Ovary (tissue), 9 donors: Measurements from ENCODE around the gene TENM3. TPM values are rescaled to one million over a fixed set of nuclear protein-coding genes. Genes with fewer than 3 reads are reported as not detected.

Source experiments
- DNase-seq, 5 donors: peaks; one replicate each; pipeline ENCODE4 v3.0.0-alpha.2; 2019 to 2020
- H3K27ac ChIP-seq, 2 donors: fragments of 200-600 bp; one replicate each; pipeline versions ENCODE4 v1.5.1 to v1.8.0; 2019 to 2022
- H3K27me3 ChIP-seq: fragments of 200-600 bp; one replicate; pipeline ENCODE4 v1.8.0; 2022
- H3K36me3 ChIP-seq: fragments of 200-600 bp; sonication (generic); one replicate; pipeline ENCODE4 v1.5.1; 2019
- H3K4me1 ChIP-seq: one replicate; pipeline ENCODE4 v1.8.1; 2013; ENCODE audit warnings: mild to moderate bottlenecking, moderate library complexity; ENCODE audit not compliant: insufficient read depth
- H3K4me3 ChIP-seq: fragments of 200-600 bp; sonication (generic); one replicate; pipeline ENCODE4 v1.5.1; 2017
- H3K9me3 ChIP-seq, 2 donors: fragments of 200-600 bp in 1 of 2; sonication (generic) in 1 of 2; one replicate each; pipeline versions ENCODE4 v1.5.1 to v1.8.1; 2013 to 2019; ENCODE audit warnings: mild to moderate bottlenecking in 1 of 2, moderate library complexity in 1 of 2
- CTCF ChIP-seq, 3 donors: fragments of 450-650 bp in 2 of 3; fragments of 200-600 bp in 1 of 3; IDR thresholded peaks; one replicate each; pipeline versions ENCODE4 v1.5.1 to v1.8.0; 2016 to 2022; ENCODE audit warnings: antibody characterized with exemption in 3 of 3, mild to moderate bottlenecking in 1 of 3
- EP300 ChIP-seq: sonication (generic); formaldehyde crosslinking; IDR thresholded peaks from one replicate; pipeline ENCODE4 v1.6.1; 2017; ENCODE audit warnings: antibody characterized with exemption
- POLR2A ChIP-seq: fragments of 450-650 bp; IDR thresholded peaks from one replicate; pipeline ENCODE4 v1.6.1; 2017; ENCODE audit warnings: antibody characterized with exemption, mild to moderate bottlenecking, moderate library complexity
- WGBS, 3 donors: extraction: QIAGEN DNeasy Blood & Tissue Kit in 1 of 3; methylation state at CpG; one replicate each; pipeline versions ENCODE4 v1.1.5 to v1.1.7; 2013 to 2017; 5-methylcytosine and 5-hydroxymethylcytosine counted together
- intact Hi-C, 4 donors: fragments of 100-400 bp; cut with DNase I; formaldehyde crosslinking; loops; one replicate each; pipeline versions ENCODE4 v1.11.0 to v1.15.1; 2022 to 2023
- polyA plus RNA-seq, 2 donors: library from polyadenylated mRNA; stranded (reverse); fragments of 200-250 nt in 1 of 2; fragments of 350-450 nt in 1 of 2; fragmentation: Illumina TruSeq in 1 of 2; extraction: RNeasy Lipid Tissue Mini Kit (QIAGEN cat#74804) in 1 of 2; gene quantifications; one replicate each; pipeline ENCODE4 v1.2.3, GENCODE V29; 2013 to 2014
- total RNA-seq, 7 donors: library from RNA; depleted of rRNA in 2 of 7; stranded (reverse); fragments of >200 nt in 2 of 7; fragmentation: NEBNext Ultra II Directional in 3 of 7; extraction: Animal tissue kit (Norgen Biotek cat#: 25700) in 3 of 7; gene quantifications; one replicate each; pipeline versions ENCODE4 v1.1.0 to v1.2.4, GENCODE V29; 2016 to 2023
- donor health status: DM: no; HTN: no; CAD: no; lungs with moderate emphysema.
- donor health status: DM: no; HTN: no; CAD: no.
- donor health status: Bipolar disorder and iron deficiency.
- donor health status: DM: yes; HTN: yes; CAD: no.
- donor health status: DM: no; HTN: no; CAD: no.
- donor health status: DM: yes; HTN: yes; CAD: no.

The TENM3 gene
- total and polyA plus RNA-seq, 9 donors = 0.82 to 16.1 (median 5.7) TPM

- no peaks in the 10 kb centered on the region for H3K4me1 ChIP-seq
- no peaks in the 10 kb centered on the region for H3K9me3 ChIP-seq
- no peaks in the 10 kb centered on the region for H3K36me3 ChIP-seq
- TF ChIP-seq CTCF (IDR thresholded peaks at IDR 0.05) = no peak
- no peak for TF ChIP-seq EP300
- no peak for TF ChIP-seq POLR2A
- no peak overlapping the region for H3K4me3 ChIP-seq
- intact Hi-C loops = no loop called here
- no peaks in the 10 kb centered on the region for H3K27me3 ChIP-seq
- no peak for DNase-seq
- H3K27ac ChIP-seq = no peak overlapping the region
- 54 to 60% (median 60%) methylated on average over 5 of the region's 5 CpGs for WGBS, 3 donors
Observed at GRCh38 chr4:182549356-182549755, 306.2 kb downstream of the TENM3 start.

GRCh38 chr4:182552948-182553347 is 309.7 kb downstream of the TENM3 start:
- Histone ChIP-seq H3K27me3 (no peaks in the 10 kb centered on the region), H3K4me1 (no peaks in the 10 kb centered on the region), H3K9me3 (no peaks in the 10 kb centered on the region), H3K36me3 (no peaks in the 10 kb centered on the region), H3K4me3 (no peak overlapping the region), H3K27ac (no peak overlapping the region)
- DNase-seq = no peak
- no peak for TF ChIP-seq EP300
- no peak for TF ChIP-seq POLR2A
- 86 to 89% (median 87%) methylated on average over 9 of the region's 9 CpGs for WGBS, 3 donors
- intact Hi-C loops = no loop called here

DNA sequence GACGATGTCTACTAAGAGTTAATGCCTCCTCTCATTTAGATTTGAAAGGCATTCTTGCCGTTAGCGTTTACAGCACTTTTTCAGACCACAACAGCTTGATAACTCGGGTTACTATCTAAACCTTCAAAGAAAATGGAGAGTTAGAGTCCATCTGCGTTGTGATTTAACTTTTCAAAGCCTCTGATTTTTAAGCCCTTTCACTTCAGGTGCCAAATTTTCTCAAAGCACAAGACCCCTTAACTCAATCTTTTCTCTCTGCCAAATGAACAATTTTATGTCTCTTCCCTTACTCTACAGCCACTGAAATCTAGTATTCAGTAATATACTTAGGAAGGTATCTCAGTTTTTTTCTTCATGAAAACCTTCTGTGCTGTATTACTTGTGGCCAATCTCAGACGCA is 310.5 kb downstream of the TENM3 start:
- H3K9me3 ChIP-seq = no peaks in the 10 kb centered on the region
- H3K4me1 ChIP-seq = no peaks in the 10 kb centered on the region
- no peaks in the 10 kb centered on the region for H3K27me3 ChIP-seq
- no peaks in the 10 kb centered on the region for H3K36me3 ChIP-seq
- no peak overlapping the region for H3K4me3 ChIP-seq
- TF ChIP-seq CTCF (IDR thresholded peaks at IDR 0.05) (no peak), EP300 (no peak), POLR2A (no peak)
- WGBS, 3 donors = 8 to 12% (median 11%) methylated on average over 6 of the region's 6 CpGs
- DNase-seq = no peak
- intact Hi-C loops = no loop called here
- no peak overlapping the region for H3K27ac ChIP-seq

- H3K36me3 ChIP-seq = no peaks in the 10 kb centered on the region
- intact Hi-C loops = no loop called here
- H3K9me3 ChIP-seq = no peaks in the 10 kb centered on the region
- no peak for DNase-seq
- 26 to 34% (median 30%) methylated on average over 7 of the region's 7 CpGs for WGBS, 3 donors
- no peak overlapping the region for H3K27ac ChIP-seq
- no peak for TF ChIP-seq EP300
- no peak for TF ChIP-seq CTCF (IDR thresholded peaks at IDR 0.05)
- no peak for TF ChIP-seq POLR2A
- H3K4me3 ChIP-seq = peak overlapping the region; percentile 5
- no peaks in the 10 kb centered on the region for H3K4me1 ChIP-seq
- H3K27me3 ChIP-seq = no peaks in the 10 kb centered on the region
Observed at GRCh38 chr4:182554736-182555135, 311.5 kb downstream of the TENM3 start.

GRCh38 chr4:182555997-182556418 is 312.8 kb downstream of the TENM3 start:
- DNase-seq = no peak
- no peaks in the 10 kb centered on the region for H3K9me3 ChIP-seq
- H3K4me1 ChIP-seq = no peaks in the 10 kb centered on the region
- H3K36me3 ChIP-seq = no peaks in the 10 kb centered on the region
- intact Hi-C loops = no loop called here
- H3K4me3 ChIP-seq = no peak overlapping the region
- TF ChIP-seq CTCF (IDR thresholded peaks at IDR 0.05) (no peak), EP300 (no peak), POLR2A (no peak)
- no peak overlapping the region for H3K27ac ChIP-seq
- 62 to 71% (median 65%) methylated on average over 1 of the region's 1 CpG for WGBS, 3 donors
- no peaks in the 10 kb centered on the region for H3K27me3 ChIP-seq
